Measurements from ENCODE around the gene MLC1.
"Not testable (repeated sequence)": the region's sequence is repeated elsewhere in the genome, so short reads cannot be mapped to it uniquely, and the experiment has no call there.

Gene MLC1

GRCh38 chr22:50102946-50103345, 17.7 kb upstream of the MLC1 start:
- no peak for DNase-seq (ENCODE audit: low read depth)

GRCh38 chr22:50101870-50102565, 16.8 kb upstream of the MLC1 start:
- no peak for DNase-seq (ENCODE audit: low read depth)

- no peak for DNase-seq (ENCODE audit: low read depth)
These were observed 12.8 kb upstream of the MLC1 start for GRCh38 chr22:50098052-50098451.

GRCh38 chr22:50092342-50092741, 7.1 kb upstream of the MLC1 start:
- no peak for DNase-seq (ENCODE audit: low read depth)

GRCh38 chr22:50091092-50091768, 6.0 kb upstream of the MLC1 start:
- DNase-seq (ENCODE audit: low read depth), result no peak

GRCh38 chr22:50090412-50090714, 5.1 kb upstream of the MLC1 start:
- no peak for DNase-seq (ENCODE audit: low read depth)

- DNase-seq (ENCODE audit: low read depth), result no peak
These were observed 4.6 kb upstream of the MLC1 start, which contains the start of gene MOV10L1 for GRCh38 chr22:50089682-50090411. Gene MOV10L1 (plus strand): TSS chr22:50090006. CDS start chr22:50090089, 83 bp downstream.

- DNase-seq (ENCODE audit: low read depth), result no peak
These were observed 4.0 kb upstream of the MLC1 start for GRCh38 chr22:50089231-50089630.

GRCh38 chr22:50088096-50088495, 2.9 kb upstream of the MLC1 start:
- DNase-seq (ENCODE audit: low read depth), result no peak

GRCh38 chr22:50087646-50088045, 2.4 kb upstream of the MLC1 start:
- DNase-seq (ENCODE audit: low read depth), result no peak

GRCh38 chr22:50086975-50087374, 1.7 kb upstream of the MLC1 start:
- not testable (repeated sequence) for DNase-seq (ENCODE audit: low read depth)

GRCh38 chr22:50086526-50086925, 1.3 kb upstream of the MLC1 start:
- no peak for DNase-seq (ENCODE audit: low read depth)

- DNase-seq (ENCODE audit: low read depth), result no peak
These were observed 608 bp downstream of the MLC1 start for GRCh38 chr22:50084614-50085021.

- DNase-seq (ENCODE audit: low read depth), result no peak
These were observed 1.1 kb downstream of the MLC1 start for GRCh38 chr22:50084080-50084477.

GRCh38 chr22:50083462-50084079, 1.7 kb downstream of the MLC1 start:
- no peak for DNase-seq (ENCODE audit: low read depth)

- DNase-seq (ENCODE audit: low read depth), result no peak
These were observed 2.2 kb downstream of the MLC1 start for GRCh38 chr22:50082961-50083461.

- no peak for DNase-seq (ENCODE audit: low read depth)
These were observed 3.0 kb downstream of the MLC1 start for GRCh38 chr22:50082197-50082715.

- DNase-seq (ENCODE audit: low read depth), result no peak
These were observed 3.6 kb downstream of the MLC1 start for GRCh38 chr22:50081426-50082196.

- no peak for DNase-seq (ENCODE audit: low read depth)
These were observed 5.2 kb downstream of the MLC1 start for GRCh38 chr22:50080077-50080465.

- no peak for DNase-seq (ENCODE audit: low read depth)
These were observed 6.5 kb downstream of the MLC1 start for GRCh38 chr22:50078761-50079160.

- DNase-seq (ENCODE audit: low read depth), result no peak
These were observed 7.0 kb downstream of the MLC1 start for GRCh38 chr22:50078246-50078645.

Measured in CMK (cell line).